Measurements from ENCODE around the gene SLPI.

The SLPI gene

GRCh38 chr20:45212836-45213235 is 41.5 kb downstream of the SLPI start:
- no peak for DNase-seq (ENCODE audit: low read depth)

GRCh38 chr20:45211569-45212474 is 42.5 kb downstream of the SLPI start:
- no peak for DNase-seq (ENCODE audit: low read depth)

- no peak for DNase-seq (ENCODE audit: low read depth)
Measured at GRCh38 chr20:45209924-45210323, 44.4 kb downstream of the SLPI start.

GRCh38 chr20:45206725-45207124 is 47.6 kb downstream of the SLPI start, which contains the start of gene SEMG1:
TSS of gene SEMG1 (plus strand) at chr20:45207033. CDS start at chr20:45207054, 21 bp downstream.
- no peak for DNase-seq (ENCODE audit: low read depth)

Measured in T-helper 22 cell (primary cell).